HG03139 (cell line): ENCODE data around the gene ZFP3.
"Not testable (repeated sequence)": the region's sequence is repeated elsewhere in the genome, so short reads cannot be mapped to it uniquely, and the experiment has no call there.

Source experiments
- ATAC-seq: cut with Tn5 transposase; IDR thresholded peaks from one replicate; pipeline ENCODE4 v1.9.1; 2021; ENCODE audit not compliant: unreplicated experiment

The ZFP3 gene

GRCh38 chr17:5078106-5079028 is at the start of gene ZFP3:
Gene ZFP3 (plus strand): TSS chr17:5078467. CDS start chr17:5091505, 13,038 bp downstream.
- ATAC-seq: peak; percentile 81

- not testable (repeated sequence) for ATAC-seq
Observed at GRCh38 chr17:5030168-5030567, 48.1 kb upstream of the ZFP3 start.

GRCh38 chr17:5031365-5032082 is 46.7 kb upstream of the ZFP3 start:
- ATAC-seq: peak; percentile 67

GRCh38 chr17:5032865-5033264 is 45.4 kb upstream of the ZFP3 start:
- ATAC-seq: no peak

GRCh38 chr17:5033352-5034015 is 44.8 kb upstream of the ZFP3 start:
- ATAC-seq: no peak

GRCh38 chr17:5034063-5034462 is 44.2 kb upstream of the ZFP3 start:
- no peak for ATAC-seq

- ATAC-seq: no peak
Observed at GRCh38 chr17:5034651-5035050, 43.6 kb upstream of the ZFP3 start.

GRCh38 chr17:5035315-5035714 is 43.0 kb upstream of the ZFP3 start, which contains the start of gene SLC52A1:
Gene SLC52A1 (minus strand): TSS chr17:5035426. CDS start chr17:5034606, 820 bp downstream.
- no peak for ATAC-seq

GRCh38 chr17:5042157-5043022 is 35.9 kb upstream of the ZFP3 start:
- no peak for ATAC-seq

GRCh38 chr17:5043524-5043923 is 34.7 kb upstream of the ZFP3 start:
- ATAC-seq: no peak

GRCh38 chr17:5044630-5045029 is 33.6 kb upstream of the ZFP3 start:
- ATAC-seq: no peak

- ATAC-seq: no peak
Observed at GRCh38 chr17:5045496-5045895, 32.8 kb upstream of the ZFP3 start.

GRCh38 chr17:5047446-5047845 is 30.8 kb upstream of the ZFP3 start:
- ATAC-seq: no peak

- ATAC-seq: no peak
Observed at GRCh38 chr17:5049314-5049841, 28.9 kb upstream of the ZFP3 start.

- no peak for ATAC-seq
Observed at GRCh38 chr17:5050278-5050677, 28.0 kb upstream of the ZFP3 start.

GRCh38 chr17:5055543-5055942 is 22.7 kb upstream of the ZFP3 start:
- ATAC-seq: no peak

- no peak for ATAC-seq
Observed at GRCh38 chr17:5065227-5065744, 13.0 kb upstream of the ZFP3 start.

GRCh38 chr17:5068236-5068635 is 10.0 kb upstream of the ZFP3 start:
- ATAC-seq: no peak

GRCh38 chr17:5069724-5070123 is 8.5 kb upstream of the ZFP3 start:
- no peak for ATAC-seq

GRCh38 chr17:5075472-5075871 is 2.8 kb upstream of the ZFP3 start:
- not testable (repeated sequence) for ATAC-seq
